Embryonic facial prominence (tissue), 1 donor: Measurements from ENCODE around the gene ZFX.
A peak's percentile ranks its signal among the peaks of the same experiment; 100 is the strongest.

Experiments used
- DNase-seq: peaks from one replicate; pipeline ENCODE4 v3.0.0-alpha.2; 2016; ENCODE audit errors: extremely low spot score

Gene ZFX

GRCh38 chrX:24235084-24235710 lies 85.7 kb downstream of the ZFX start:
- DNase-seq: no peak

DNA sequence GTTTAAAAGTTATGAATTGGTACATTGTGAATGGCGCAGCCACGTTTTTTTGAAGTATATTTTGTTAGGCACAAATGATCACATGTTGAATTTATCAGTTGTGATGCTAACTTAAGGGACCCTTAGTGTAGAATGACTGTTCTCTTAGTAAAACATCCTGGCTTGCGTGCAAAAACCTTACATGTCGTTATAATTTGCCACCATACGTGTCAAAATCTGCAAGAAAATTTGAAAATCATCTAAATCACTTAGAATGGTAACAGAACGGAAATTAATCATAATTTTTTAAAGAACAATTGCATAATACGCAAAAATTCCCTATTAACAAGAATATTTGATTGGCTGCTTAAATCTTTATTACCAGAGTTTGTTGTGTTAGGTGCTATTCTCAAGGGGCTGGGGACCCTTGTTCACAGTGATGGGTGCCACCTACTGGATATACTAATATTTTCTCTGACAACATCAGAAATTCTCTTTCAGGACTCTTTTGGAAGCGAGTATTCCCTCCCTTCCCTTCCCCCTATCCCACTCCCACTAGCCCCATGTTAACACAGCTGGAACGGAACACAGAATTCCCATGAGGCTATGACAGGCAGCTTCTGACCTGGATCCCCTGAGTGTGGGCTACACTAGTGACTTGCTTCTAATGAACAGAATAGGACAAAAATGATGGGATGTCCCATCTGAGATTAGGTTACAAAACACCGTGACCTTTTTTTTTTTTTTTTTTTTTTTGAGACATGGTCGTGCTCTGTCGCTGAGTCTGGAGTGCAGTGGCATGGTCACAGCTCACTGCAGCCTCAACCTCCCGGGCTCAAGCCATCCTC lies 92.5 kb downstream of the ZFX start:
- DNase-seq: no peak

- no peak for DNase-seq
These were observed 93.2 kb downstream of the ZFX start for GRCh38 chrX:24242649-24243175.

- no peak for DNase-seq
These were observed 93.7 kb downstream of the ZFX start for GRCh38 chrX:24243188-24243587.

DNA sequence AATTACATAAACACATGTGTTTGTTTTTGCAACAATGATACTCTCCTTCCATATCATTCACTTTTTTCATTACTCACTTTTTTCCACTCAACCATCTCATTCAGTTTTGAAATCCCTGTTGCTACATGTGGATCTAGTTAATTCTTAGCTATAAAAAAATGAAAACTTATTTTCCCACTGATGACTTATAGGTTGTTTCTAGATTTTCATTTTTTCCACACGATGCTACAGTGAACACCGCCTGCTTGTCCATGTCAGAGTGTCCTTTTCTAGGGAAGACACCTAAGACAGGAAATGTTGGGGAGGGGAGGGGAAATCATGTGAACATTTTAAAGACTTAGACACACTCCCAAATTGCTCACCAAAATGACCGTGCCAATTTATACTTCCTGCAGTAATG lies 94.2 kb downstream of the ZFX start:
- peak; percentile 6 for DNase-seq

DNA sequence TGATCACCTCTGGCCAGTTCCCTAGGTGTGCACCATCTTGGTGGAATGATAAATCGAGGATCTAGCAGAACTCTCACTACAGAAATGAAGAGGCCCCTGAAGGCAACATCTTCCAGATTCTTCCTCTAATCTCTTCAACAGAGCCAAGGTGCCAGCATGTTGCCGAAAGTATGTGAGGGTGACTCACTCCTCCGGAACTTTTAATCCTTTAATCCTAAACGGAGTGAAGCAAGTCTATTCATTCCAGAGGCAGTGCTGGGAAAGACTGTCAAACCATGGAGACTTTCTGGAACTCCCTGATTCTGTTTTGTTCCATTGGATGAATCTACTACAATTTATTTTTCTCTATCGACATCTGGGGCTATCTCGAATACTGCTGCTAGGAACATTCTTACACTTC lies 95.7 kb downstream of the ZFX start:
- no peak for DNase-seq

- no peak for DNase-seq
These were observed 98.5 kb downstream of the ZFX start for GRCh38 chrX:24248042-24248441.

DNA sequence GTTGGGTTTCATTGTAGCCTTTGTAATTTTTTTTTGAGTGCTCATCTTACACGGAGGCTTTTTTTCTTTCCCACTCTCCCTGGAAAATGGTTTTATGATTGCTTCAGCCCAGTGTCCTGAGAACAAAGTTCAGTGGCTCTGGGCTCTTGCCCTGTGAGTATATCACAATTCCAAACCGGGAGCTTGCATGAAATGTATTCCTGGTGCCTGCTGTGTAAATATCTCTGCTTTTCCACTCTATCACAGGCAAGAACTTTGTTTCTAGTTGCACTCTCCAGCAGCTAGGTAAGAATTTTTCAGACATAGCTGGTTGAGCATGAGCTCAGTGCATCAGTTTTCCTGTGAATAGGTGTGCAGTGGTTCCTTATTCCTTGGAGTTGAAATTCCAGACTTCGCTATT lies 103.5 kb downstream of the ZFX start:
- DNase-seq: no peak

GRCh38 chrX:24253469-24253868 lies 103.9 kb downstream of the ZFX start:
- DNase-seq: no peak

DNA sequence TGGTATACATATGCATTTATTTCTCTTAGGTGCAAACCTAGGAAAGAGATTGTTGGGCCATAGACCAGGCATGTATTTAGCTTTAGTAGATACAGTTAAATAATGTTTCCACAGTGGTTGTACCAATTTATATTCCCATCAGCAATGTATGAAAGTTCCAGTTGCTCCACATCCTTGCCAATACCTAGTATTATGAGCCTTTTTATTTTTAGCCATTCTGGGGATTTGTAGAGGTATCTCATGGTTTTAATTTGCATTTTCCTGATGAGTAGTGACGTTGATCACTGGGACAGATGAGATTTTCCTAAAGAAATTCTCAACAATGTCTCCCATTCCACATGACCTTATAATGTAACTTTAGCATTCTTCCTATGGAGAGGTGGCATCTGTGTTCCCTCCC lies 107.5 kb downstream of the ZFX start:
- DNase-seq: no peak

- no peak for DNase-seq
These were observed 110.2 kb downstream of the ZFX start for GRCh38 chrX:24259544-24260240.

GRCh38 chrX:24260842-24261550 lies 111.5 kb downstream of the ZFX start:
- DNase-seq: no peak

DNA sequence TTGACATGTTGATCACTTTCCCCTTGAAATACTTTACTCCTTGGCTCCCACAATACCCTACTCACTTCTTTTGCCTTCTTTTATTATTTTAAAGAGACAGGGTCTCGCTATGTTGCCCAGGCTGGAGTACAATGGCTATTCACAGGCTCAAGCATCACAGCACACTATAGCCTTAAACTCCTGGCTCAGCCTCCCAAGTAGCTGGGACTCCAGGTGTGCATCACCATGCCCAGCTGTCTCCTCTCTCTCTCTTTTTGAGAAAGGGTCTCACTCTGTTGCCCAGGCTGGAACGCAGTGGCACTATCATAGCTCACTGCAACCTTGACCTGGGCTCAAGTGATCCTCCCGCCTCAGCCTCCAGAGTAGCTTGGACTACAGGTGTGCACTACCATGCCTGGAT lies 112.8 kb downstream of the ZFX start:
- no peak for DNase-seq

DNA sequence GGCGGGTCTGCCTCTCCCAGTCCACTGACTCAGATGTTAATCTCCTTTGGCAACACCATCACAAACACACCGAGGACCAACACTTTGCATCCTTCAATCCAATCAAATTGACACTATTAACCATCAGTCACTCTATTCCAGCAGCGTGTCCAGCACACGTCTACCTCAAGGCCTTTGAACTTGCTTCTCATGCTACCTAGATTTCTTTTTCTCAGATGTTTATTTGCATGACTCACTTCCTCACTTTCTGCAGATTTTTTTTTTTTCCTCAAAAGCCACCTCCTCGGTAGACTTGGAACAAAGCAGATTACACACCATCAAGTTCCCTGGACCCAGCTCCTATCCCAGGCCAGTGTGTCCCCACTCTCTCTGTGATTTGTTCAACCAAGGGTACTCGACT lies 114.9 kb downstream of the ZFX start:
- DNase-seq: no peak
